HG03432 (cell line): ENCODE measurements around the gene TMEM14C.

Experiments used
- ATAC-seq: cut with Tn5 transposase; IDR thresholded peaks from one replicate; pipeline ENCODE4 v1.9.1; 2021; ENCODE audit warnings: mild to moderate bottlenecking, moderate library complexity; ENCODE audit not compliant: unreplicated experiment

The TMEM14C gene

DNA sequence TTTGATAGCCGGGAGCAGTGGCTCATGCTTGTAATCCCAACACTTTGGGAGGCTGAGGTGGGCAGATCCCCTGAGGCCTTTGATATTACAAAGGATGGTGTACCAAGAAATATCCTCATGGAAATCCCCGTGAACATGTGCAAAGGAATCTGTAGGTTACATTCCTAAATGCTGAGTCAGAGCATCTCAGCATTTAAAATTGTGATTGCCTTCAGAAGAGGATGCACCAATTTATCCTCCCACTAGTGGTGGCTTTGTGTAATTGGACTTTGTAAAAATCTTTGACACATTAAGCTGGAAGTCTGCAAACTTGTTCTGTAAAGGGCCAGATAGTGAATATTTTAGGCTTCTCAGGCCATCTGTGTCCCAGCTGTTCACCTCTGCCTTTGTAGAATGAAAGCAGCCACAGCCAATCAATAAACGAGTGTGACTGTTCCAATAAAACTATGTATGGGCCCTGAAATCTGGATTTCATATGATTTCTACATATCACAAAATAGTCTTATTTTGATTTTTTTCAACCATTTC, 36.5 kb downstream of the TMEM14C start:
- ATAC-seq, result peak; percentile 79

- no peak for ATAC-seq
Observed at GRCh38 chr6:10759884-10760329, 37.0 kb downstream of the TMEM14C start.

DNA sequence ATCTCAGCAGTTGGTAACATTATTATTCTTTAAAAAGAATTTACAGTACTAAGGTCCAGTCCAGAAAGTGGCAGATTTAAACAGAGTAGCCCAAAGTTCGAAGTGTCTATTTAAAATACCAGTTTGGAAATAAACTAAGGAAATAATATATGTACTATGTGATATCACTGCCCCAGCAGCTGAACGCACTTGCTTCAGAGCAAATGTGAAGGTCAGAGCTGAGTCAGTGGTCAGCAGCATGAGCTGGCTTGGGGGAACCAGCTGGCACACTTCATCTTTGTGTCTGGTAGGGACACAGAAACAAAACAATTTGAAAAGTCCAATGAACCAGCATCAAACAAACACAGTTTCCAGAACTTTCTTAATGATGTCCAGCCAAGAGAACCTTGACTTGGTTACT, 40.1 kb downstream of the TMEM14C start:
- ATAC-seq, result no peak

GRCh38 chr6:10769419-10769818, 46.5 kb downstream of the TMEM14C start:
- ATAC-seq, result no peak

- no peak for ATAC-seq
Observed at GRCh38 chr6:10771371-10771894, 48.6 kb downstream of the TMEM14C start.

DNA sequence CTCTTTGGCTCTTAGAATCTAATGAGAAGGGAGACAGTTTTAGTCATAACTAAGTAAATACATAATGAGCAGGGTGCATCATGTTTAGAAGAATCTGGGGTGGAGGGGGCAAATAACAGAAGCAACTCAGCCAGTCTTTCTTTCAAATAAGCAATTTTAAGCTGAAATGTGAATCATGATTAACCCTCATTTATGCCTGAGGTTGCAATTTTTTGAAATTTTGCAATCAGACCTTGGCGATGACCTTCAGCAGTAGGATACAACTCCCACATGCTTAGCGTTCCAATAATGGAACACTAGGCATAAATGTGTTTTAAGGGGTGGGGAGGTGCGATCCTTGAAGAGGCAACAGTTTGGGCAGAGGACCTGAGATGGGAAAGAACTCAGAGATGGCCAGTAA, 55.4 kb downstream of the TMEM14C start:
- no peak for ATAC-seq

DNA sequence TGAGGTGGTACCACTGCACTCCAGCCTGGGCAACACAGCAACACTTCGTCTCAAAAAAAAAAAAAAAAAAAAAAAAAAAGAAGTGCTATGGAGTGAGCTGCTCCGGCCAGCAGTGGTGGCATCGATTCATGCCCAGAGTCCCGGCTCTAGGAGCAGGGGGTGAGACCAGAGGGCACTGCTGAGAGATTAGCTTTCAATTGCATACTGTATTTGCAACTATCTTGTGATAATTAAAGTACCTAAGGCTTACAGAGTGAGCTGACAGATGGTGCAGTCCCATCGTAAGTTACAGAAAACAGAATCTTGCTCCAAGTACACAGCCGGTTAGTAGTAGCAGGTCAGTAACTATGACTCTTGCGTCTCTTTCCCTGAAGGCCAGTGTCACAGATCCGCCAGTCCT, 56.2 kb downstream of the TMEM14C start:
- ATAC-seq, result no peak
